Measurements from ENCODE around the gene SOX6.

SOX6 gene

DNA sequence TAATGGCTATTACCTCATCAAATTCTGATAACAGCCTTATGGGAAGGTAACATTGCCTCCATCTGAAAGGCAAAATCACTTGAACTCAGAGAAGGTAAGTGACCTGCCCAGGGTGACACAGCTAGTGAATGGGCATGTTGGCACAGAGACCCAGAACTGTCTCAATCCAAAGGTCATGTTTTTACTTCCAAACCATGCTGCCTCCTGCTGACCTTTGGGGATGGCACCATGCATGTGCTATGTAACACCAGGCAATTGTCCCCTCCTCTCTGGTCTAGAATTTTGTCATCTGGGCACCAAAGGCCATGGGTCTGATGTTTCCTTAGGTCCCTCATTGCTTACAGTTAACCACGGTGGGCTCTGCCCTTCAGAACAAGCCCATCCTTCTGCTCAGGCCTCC, 417.4 kb downstream of the SOX6 start:
- Histone ChIP-seq H3F3A (ENCODE audit: control insufficient read depth, insufficient read depth) (no peaks in the 10 kb centered on the region), H3K4me3 (ENCODE audit: low read length) (no peak overlapping the region), H3K27ac (ENCODE audit: low read depth, low read length) (no peak overlapping the region), H3K27me3 (ENCODE audit: control insufficient read depth, low read length) (no peaks in the 10 kb centered on the region), H3K9me2 (replicated peaks; ENCODE audit: control insufficient read depth, low read length) (no peaks in the 10 kb centered on the region), H3K4me2 (ENCODE audit: low read length) (no peak overlapping the region), H3K9me3 (ENCODE audit: control insufficient read depth, insufficient read depth, low read length) (no peaks in the 10 kb centered on the region; the same call in 1 of the 2 replicates), H3K79me2 (ENCODE audit: control insufficient read depth, low read length) (no peaks in the 10 kb centered on the region), H3K36me3 (ENCODE audit: control insufficient read depth, low read length) (no peaks in the 10 kb centered on the region), H3K4me1 (ENCODE audit: control insufficient read depth, low read length) (no peaks in the 10 kb centered on the region), H4K20me1 (ENCODE audit: control insufficient read depth, insufficient read depth, low read depth, low read length) (no peaks in the 10 kb centered on the region)
- no peak for TF ChIP-seq CTCF (IDR thresholded peaks at IDR 0.05; ENCODE audit: low read depth, low read length, poor library complexity, severe bottlenecking)

DNA sequence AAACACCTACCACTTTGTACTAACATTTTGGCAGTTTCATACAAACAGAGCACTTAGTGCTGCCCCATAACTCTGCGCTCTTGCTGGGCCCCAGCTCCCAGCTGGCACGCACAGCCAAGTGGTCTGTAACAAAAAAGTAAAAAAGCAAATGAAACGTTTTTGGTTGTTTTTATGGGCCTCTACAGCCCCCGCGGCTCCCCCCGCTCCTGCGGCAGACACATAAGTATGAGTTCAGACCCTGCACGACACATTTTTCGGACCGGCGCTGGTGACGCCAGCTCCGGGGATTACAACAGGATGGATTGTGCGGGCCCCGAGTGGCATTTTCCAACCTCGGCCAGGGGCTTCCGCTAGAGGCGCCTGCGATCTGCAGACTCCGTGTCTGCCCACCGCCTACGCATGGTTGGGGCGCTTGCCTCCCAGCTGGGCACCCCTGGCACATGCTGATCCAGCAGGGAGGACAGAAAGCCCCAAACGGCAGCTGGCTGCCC, 418.2 kb downstream of the SOX6 start:
- no peaks in the 10 kb centered on the region for H3K27me3 ChIP-seq (ENCODE audit: control insufficient read depth, low read length)
- no peak overlapping the region for H3K4me2 ChIP-seq (ENCODE audit: low read length)
- no peaks in the 10 kb centered on the region for H3K4me1 ChIP-seq (ENCODE audit: control insufficient read depth, low read length)
- H3K9me2 ChIP-seq (replicated peaks; ENCODE audit: control insufficient read depth, low read length): no peaks in the 10 kb centered on the region
- H3K79me2 ChIP-seq (ENCODE audit: control insufficient read depth, low read length): no peaks in the 10 kb centered on the region
- TF ChIP-seq CTCF (IDR thresholded peaks at IDR 0.05; ENCODE audit: low read depth, low read length, poor library complexity, severe bottlenecking): no peak
- TF ChIP-seq EZH2phosphoT487 (IDR thresholded peaks at IDR 0.05; ENCODE audit: borderline replicate concordance, low read length): no peak
- H3K27ac ChIP-seq (ENCODE audit: low read depth, low read length): no peak overlapping the region
- H3K9me3 ChIP-seq (ENCODE audit: control insufficient read depth, insufficient read depth, low read length): no peaks in the 10 kb centered on the region; the same call in 1 of the 2 replicates
- H3F3A ChIP-seq (ENCODE audit: control insufficient read depth, insufficient read depth): no peaks in the 10 kb centered on the region
- no peaks in the 10 kb centered on the region for H4K20me1 ChIP-seq (ENCODE audit: control insufficient read depth, insufficient read depth, low read depth, low read length)
- no peak overlapping the region for H3K4me3 ChIP-seq (ENCODE audit: low read length)
- no peaks in the 10 kb centered on the region for H3K36me3 ChIP-seq (ENCODE audit: control insufficient read depth, low read length)

GRCh38 chr11:15937601-15938120, 418.7 kb downstream of the SOX6 start:
- H3K79me2 ChIP-seq (ENCODE audit: control insufficient read depth, low read length): no peaks in the 10 kb centered on the region

More at GRCh38 chr11:15937601-15938120, 418.7 kb downstream of the SOX6 start:
- H3K9me2 ChIP-seq (replicated peaks; ENCODE audit: control insufficient read depth, low read length): no peaks in the 10 kb centered on the region
- H3K4me2 ChIP-seq (ENCODE audit: low read length): no peak overlapping the region
- no peaks in the 10 kb centered on the region for H3F3A ChIP-seq (ENCODE audit: control insufficient read depth, insufficient read depth)
- no peak overlapping the region for H3K27ac ChIP-seq (ENCODE audit: low read depth, low read length)
- no peaks in the 10 kb centered on the region for H3K4me1 ChIP-seq (ENCODE audit: control insufficient read depth, low read length)
- H3K27me3 ChIP-seq (ENCODE audit: control insufficient read depth, low read length): no peaks in the 10 kb centered on the region
- no peaks in the 10 kb centered on the region for H3K36me3 ChIP-seq (ENCODE audit: control insufficient read depth, low read length)
- TF ChIP-seq EZH2phosphoT487 (IDR thresholded peaks at IDR 0.05; ENCODE audit: borderline replicate concordance, low read length) (no peak), CTCF (IDR thresholded peaks at IDR 0.05; ENCODE audit: low read depth, low read length, poor library complexity, severe bottlenecking) (no peak)
- no peaks in the 10 kb centered on the region for H4K20me1 ChIP-seq (ENCODE audit: control insufficient read depth, insufficient read depth, low read depth, low read length)
- no peaks in the 10 kb centered on the region; the same call in 1 of the 2 replicates for H3K9me3 ChIP-seq (ENCODE audit: control insufficient read depth, insufficient read depth, low read length)
- H3K4me3 ChIP-seq (ENCODE audit: low read length): no peak overlapping the region
